GM19240 (cell line): ENCODE measurements around the gene ARHGEF17.

Experiments used
- DNase-seq: peaks from one replicate; pipeline ENCODE4 v3.0.0; 2011; ENCODE audit warnings: low spot score; ENCODE audit not compliant: insufficient read length

The ARHGEF17 gene

DNA sequence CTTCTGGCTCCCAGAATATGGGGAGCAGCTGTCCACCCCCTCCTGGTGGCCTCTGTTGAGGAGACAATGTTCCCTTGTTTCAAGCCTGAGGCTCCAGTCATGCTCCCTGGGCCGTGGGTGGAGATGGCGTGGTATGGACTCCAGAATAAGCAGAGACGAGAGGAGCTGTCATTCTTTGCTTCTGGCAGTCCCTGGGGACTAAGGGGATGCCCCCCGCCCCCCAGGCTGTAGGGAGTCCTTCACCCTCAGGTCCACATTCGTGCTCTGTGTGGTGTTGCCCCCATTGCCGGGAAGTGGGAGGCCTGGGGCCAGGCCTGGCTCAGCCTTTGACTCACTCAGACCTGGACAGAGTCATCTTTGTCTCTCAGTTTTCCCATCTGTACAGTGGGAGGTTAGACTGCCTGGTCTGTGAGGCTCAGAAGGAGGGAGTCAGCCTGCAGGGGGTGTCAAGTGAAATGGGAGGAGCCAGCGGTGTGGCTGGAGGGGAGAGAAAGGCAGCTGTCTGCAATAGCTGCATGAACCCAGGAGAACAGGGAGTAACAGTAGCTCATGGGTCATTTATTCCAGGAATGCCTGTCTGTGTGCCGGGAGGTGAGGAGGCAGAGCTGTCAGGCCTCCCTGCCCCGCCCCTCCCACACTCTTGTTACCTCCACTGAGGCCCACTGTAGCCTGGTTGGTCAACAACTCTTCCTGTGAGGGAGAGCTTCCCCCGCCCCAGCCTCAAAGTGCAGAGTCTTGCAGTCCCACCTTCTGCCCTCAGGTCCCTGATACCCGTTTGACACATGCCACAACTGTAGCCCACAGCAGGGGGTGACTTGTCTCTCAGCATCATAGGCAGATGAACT lies 6.3 kb downstream of the ARHGEF17 start:
- no peak for DNase-seq

DNA sequence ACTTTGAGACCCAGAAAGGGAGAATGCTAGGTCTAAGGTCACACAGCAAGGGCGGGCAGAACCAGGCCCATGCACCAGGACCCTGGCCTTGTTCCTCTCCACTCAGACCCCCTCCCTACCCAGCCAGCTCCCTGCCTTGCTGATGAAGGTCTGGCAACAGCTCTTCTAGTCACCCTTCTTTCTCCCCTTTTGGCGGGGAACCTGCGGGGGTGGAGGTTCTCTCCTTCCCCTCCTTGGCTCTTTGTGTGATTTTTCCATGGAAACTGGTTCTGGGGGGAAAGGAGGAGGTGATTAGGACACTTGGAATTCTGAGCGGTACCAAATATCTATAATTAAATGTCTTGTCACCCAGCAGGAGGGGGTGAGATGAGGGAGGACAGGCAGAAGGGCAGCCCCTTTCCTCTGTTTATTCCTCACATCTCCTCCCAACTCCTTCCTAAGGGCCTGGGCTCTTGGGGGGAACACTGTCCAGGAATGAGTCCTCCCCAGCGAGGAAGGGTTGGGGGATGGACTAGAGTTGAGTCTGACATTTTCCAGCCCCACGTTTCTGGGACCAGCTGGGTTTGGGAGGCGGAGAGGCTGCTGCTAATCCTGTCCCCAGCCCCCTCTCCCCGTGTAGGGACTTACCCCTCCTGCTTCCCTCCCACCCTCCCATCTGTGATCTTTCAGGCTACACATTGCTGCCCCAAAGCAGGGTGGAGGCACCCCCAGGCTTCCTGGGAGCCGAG lies 7.4 kb downstream of the ARHGEF17 start:
- DNase-seq, result no peak

DNA sequence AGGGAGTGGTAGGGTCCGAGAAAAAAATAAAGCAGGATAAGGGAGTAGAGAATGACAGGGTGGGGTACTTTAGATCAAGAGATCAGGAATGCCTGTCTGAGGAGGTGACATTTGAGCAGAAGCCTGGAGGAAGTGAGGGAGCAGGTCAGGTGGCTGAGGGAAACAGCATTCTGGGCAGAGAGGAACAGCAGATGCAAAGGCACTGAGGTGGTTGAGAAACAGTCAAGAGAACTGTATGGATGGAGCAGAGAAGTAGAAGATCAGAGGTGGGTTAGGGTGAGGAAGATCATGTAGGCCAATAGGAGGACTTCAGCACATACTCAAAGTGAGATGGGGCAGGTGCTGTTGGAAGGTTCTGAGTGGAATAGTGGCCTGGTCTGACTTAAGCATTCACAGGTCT lies 8.3 kb downstream of the ARHGEF17 start:
- no peak for DNase-seq

DNA sequence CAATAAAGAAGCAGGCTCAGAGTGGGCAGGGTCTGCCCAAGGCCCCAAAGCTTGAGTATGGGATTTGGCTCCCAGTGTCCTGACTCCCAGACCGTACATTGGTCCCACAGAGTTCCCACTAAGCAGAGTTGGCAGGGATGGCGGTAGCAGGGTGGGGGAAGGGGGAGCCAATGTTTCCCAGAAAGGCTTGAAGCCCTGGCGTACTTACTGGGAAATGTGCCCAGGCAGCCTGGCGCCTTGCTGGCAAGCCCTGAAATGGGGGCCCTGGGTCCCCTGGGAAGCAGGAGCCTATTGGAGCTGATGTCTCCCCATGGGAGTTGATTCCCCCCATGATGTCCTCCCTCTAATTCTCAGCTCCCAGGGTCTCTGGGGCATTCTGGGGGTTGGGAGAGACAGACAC lies 9.3 kb downstream of the ARHGEF17 start:
- DNase-seq, result no peak

GRCh38 chr11:73317803-73318202 lies 9.7 kb downstream of the ARHGEF17 start:
- DNase-seq, result no peak

GRCh38 chr11:73318501-73319011 lies 10.5 kb downstream of the ARHGEF17 start:
- no peak for DNase-seq

GRCh38 chr11:73320763-73321603 lies 12.9 kb downstream of the ARHGEF17 start:
- DNase-seq, result no peak

DNA sequence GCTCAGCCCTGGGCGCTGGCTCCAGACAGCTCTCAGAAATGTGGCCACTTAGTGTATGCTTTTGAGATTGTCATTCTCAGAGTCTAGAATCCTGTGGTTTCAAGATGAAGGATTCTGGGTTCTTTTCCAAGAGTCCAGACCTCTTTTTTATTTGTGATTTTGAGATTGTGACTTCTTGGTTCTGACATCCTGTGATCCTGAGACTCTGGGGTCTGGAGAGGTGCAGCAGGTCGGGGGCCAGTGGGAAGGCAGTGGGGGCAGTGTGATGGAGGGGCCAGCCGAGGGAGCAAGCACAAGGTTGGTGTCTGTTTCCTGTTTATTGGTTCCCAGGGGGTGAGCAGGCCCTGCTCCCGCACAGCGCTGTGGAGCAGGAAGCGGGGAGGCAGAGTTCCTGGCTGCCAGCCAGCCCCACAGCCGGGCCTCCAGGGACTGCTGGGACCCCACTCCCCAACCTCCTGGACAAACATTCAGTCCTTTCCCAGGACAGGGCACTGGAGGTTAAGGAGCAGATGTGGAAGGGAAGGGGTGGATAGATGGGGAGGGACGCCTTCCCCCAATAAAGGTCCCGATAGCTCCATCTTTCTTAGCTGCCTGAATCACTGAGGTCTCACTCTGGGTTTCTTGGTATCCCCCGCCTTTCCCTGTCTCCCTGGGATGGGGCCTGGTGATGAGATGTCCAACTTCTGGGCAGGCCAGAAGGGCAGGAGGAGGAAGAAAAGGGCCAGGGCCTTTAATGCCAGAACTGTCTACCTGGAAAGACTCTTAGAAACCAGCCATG lies 13.7 kb downstream of the ARHGEF17 start:
- DNase-seq, result no peak

- DNase-seq, result no peak
These were observed 14.6 kb downstream of the ARHGEF17 start for GRCh38 chr11:73322382-73323306.

- no peak for DNase-seq
These were observed 15.4 kb downstream of the ARHGEF17 start for GRCh38 chr11:73323464-73323863.

GRCh38 chr11:73324116-73324515 lies 16.0 kb downstream of the ARHGEF17 start:
- DNase-seq, result no peak

- DNase-seq, result no peak
These were observed 16.6 kb downstream of the ARHGEF17 start for GRCh38 chr11:73324665-73325035.

GRCh38 chr11:73325036-73325981 lies 17.2 kb downstream of the ARHGEF17 start:
- peak; percentile 76 for DNase-seq

DNA sequence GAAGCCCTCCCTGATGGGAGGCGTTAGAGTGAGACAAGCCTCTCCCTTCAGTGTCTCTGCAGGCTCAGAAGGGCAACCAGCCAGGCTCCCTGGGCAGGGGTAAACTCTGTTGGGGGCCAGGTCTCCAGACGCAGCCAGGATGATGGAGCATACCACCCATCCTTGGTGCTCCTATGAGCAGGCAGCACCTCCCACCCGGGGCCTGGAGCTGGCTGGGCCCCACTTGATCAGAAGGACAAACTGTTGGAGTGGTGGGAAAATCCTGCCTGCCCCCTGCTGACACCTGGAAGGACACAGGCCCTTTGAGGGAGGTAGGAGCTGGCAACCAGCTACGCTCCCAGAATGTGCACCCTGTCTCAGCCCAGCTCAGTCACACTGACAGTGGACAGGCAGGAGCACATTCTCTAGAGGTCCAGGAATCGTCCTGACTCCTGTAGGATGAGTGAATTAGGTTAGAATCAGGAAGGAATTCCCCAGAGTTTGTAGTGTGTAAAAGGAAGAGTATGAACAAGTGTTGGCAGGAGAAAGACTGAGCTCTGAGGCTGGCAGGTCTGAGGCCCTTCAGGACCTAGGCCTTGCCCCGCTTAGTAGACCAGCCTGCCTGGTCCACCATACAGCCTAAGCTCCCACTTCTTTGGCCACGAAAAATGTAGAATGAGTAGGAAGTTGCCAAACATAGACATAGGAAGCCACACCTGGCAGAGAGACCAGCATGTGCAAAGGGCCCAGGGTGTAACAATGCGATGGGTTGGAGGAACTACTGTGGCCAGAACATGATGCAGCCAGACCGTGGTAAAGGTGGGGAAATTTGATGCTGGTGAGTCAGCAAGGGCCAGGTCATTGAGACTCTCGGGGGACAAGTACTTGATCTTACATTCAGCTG lies 19.1 kb downstream of the ARHGEF17 start:
- DNase-seq, result no peak

- no peak for DNase-seq
These were observed 19.8 kb downstream of the ARHGEF17 start for GRCh38 chr11:73327812-73328364.

GRCh38 chr11:73330569-73331093 lies 22.6 kb downstream of the ARHGEF17 start:
- no peak for DNase-seq
